Measurements from ENCODE around the gene PICALM.

Gene PICALM

DNA sequence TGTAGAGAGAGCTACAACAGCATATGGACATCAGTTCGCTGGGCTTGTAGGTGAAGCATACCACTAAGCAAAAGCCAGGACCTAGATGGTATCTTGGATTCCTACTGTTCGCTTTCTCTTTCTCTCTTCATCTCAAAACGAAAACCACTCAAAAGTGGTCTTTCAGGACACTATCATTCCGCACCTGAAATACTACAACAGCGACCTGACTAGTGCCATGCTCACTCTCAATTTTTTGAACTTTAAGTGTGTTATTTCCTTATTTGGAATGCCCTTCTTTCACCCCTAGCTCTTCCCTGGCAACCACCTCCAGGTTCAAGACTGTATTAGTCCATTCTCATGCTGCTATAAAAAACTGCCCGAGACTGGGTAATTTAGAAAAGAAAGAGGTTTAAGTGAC is 154.5 kb downstream of the PICALM start:
- TF ChIP-seq, protein P1, sequence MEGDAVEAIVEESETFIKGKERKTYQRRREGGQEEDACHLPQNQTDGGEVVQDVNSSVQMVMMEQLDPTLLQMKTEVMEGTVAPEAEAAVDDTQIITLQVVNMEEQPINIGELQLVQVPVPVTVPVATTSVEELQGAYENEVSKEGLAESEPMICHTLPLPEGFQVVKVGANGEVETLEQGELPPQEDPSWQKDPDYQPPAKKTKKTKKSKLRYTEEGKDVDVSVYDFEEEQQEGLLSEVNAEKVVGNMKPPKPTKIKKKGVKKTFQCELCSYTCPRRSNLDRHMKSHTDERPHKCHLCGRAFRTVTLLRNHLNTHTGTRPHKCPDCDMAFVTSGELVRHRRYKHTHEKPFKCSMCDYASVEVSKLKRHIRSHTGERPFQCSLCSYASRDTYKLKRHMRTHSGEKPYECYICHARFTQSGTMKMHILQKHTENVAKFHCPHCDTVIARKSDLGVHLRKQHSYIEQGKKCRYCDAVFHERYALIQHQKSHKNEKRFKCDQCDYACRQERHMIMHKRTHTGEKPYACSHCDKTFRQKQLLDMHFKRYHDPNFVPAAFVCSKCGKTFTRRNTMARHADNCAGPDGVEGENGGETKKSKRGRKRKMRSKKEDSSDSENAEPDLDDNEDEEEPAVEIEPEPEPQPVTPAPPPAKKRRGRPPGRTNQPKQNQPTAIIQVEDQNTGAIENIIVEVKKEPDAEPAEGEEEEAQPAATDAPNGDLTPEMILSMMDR (IDR thresholded peaks at IDR 0.05) = no peak
- no peaks in the 10 kb centered on the region for H3K27me3 ChIP-seq
- peaks cover 7 to 10% of the 10 kb centered on the region in 2 experiments for H3K4me1 ChIP-seq (ENCODE audit: control insufficient read depth in 1 of 2, insufficient read depth in 1 of 2, low read depth in 1 of 2, low read length in 1 of 2)
- no peak overlapping the region for H3K27ac ChIP-seq
- no peaks in the 10 kb centered on the region for H3K36me3 ChIP-seq
- H3K4me3 ChIP-seq (ENCODE audit: low read depth in 1 of 2, low read length in 1 of 2) = no peak overlapping the region
- H3K9me3 ChIP-seq = no peaks in the 10 kb centered on the region

DNA sequence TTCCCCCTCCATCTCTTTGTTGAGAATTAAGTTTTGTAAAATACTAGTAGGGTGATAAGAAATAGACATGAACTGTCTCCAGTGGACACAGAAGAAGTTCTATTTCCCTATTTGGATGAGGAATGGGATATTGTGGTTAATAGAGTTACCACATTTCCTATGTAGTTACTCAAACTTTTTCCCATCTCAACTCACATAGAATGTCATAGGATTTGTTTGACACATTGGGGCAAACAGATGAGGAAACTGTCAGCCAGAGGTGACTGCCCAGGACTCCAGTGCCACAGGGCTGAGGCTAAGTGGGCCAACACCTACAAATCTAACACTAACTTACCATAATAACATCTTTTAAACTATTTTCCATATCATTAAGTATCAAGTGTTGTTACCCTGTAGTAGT is 155.4 kb downstream of the PICALM start:
- Histone ChIP-seq H3K27me3 (no peaks in the 10 kb centered on the region), H3K27ac (no peak overlapping the region), H3K4me1 (ENCODE audit: control insufficient read depth in 1 of 2, insufficient read depth in 1 of 2, low read depth in 1 of 2, low read length in 1 of 2) (peaks cover 7 to 10% of the 10 kb centered on the region in 2 experiments), H3K4me3 (ENCODE audit: low read depth in 1 of 2, low read length in 1 of 2) (no peak overlapping the region), H3K36me3 (no peaks in the 10 kb centered on the region), H3K9me3 (no peaks in the 10 kb centered on the region)
- TF ChIP-seq, protein P1 (IDR thresholded peaks at IDR 0.05) = no peak

DNA sequence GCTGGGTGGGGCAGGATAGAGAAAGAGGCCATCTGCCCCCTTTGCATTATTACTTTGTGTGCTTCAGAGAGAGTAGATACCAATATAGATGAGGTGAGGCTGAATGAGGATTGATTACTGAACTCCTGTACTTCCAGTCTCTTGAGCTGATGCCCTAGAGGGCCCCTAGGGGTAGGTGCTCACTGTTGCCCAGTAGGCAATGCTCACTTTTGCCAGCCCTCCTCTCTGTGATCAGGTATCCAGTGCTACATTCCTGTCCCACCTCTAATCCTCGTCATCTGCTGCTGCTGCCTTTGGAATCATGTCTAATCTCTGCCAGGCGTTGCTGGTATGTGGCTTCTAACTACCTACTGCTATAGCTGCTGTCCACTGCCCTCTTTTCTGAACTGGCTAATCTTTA is 156.5 kb downstream of the PICALM start:
- no peaks in the 10 kb centered on the region for H3K36me3 ChIP-seq
- H3K27me3 ChIP-seq = no peaks in the 10 kb centered on the region
- H3K4me3 ChIP-seq (ENCODE audit: low read depth in 1 of 2, low read length in 1 of 2) = no peak overlapping the region
- H3K27ac ChIP-seq = no peak overlapping the region
- TF ChIP-seq, protein P1 (IDR thresholded peaks at IDR 0.05) = no peak
- H3K4me1 ChIP-seq (ENCODE audit: control insufficient read depth in 1 of 2, insufficient read depth in 1 of 2, low read depth in 1 of 2, low read length in 1 of 2) = peaks cover 7 to 10% of the 10 kb centered on the region in 2 experiments
- no peaks in the 10 kb centered on the region for H3K9me3 ChIP-seq

Measured in neutrophil (primary cell).